ENCODE measurements around the gene E2F2. TPM values are rescaled to one million over a fixed set of nuclear protein-coding genes. Genes with fewer than 3 reads are reported as not detected.

Gene E2F2
- total and polyA plus RNA-seq, 2 of the 13 experiments (the other 11 are each of a cell fraction or from before 2014, with no cell fraction given), result 0.65 to 6.6 TPM

GRCh38 chr1:23478896-23479665 lies 52.0 kb downstream of the E2F2 start (continued):
- TF ChIP-seq ZNF574 (CRISPR knock-in tag; IDR thresholded peaks at IDR 0.05) (peak; percentile 59; the same call in 1 of the 2 replicates), DPF2 (CRISPR knock-in tag; IDR thresholded peaks at IDR 0.05; ENCODE audit: borderline replicate concordance, low read depth) (peak; percentile 18; the same call in 1 of the 2 replicates), ZNF780A (CRISPR knock-in tag; IDR thresholded peaks at IDR 0.05) (no peak), PCBP1 (IDR thresholded peaks at IDR 0.05; ENCODE audit: borderline replicate concordance, low read depth, low read length) (no peak), TOE1 (CRISPR knock-in tag; IDR thresholded peaks at IDR 0.05) (no peak), GATA4 (IDR thresholded peaks at IDR 0.05; ENCODE audit: borderline replicate concordance, low read depth) (no peak), ATF7-NPFF (CRISPR knock-in tag; IDR thresholded peaks at IDR 0.05; ENCODE audit: low read depth) (no peak), EED (CRISPR knock-in tag; IDR thresholded peaks at IDR 0.05) (no peak), NFATC3 (CRISPR knock-in tag; IDR thresholded peaks at IDR 0.05) (no peak), POLR2AphosphoS5 (IDR thresholded peaks at IDR 0.05; ENCODE audit: low read depth, low read length) (peak; percentile 65), ZZZ3 (CRISPR knock-in tag; IDR thresholded peaks at IDR 0.05; ENCODE audit: borderline replicate concordance) (no peak), GTF2F1 (IDR thresholded peaks at IDR 0.05; ENCODE audit: low read length) (no peak), ZNF879 (CRISPR knock-in tag; IDR thresholded peaks at IDR 0.05) (no peak), KMT2A (CRISPR knock-in tag; IDR thresholded peaks at IDR 0.05) (peak; percentile 48), ZNF253 (CRISPR knock-in tag; IDR thresholded peaks at IDR 0.05; ENCODE audit: borderline replicate concordance) (no peak), NR2F6 (IDR thresholded peaks at IDR 0.05) (peak; percentile 89), NR2F6 (CRISPR knock-in tag; IDR thresholded peaks at IDR 0.05) (peak; percentile 93), ATRX (CRISPR knock-in tag; IDR thresholded peaks at IDR 0.05; ENCODE audit: borderline replicate concordance) (no peak), ZNF75D (CRISPR knock-in tag; IDR thresholded peaks at IDR 0.05; ENCODE audit: borderline replicate concordance) (no peak), ZNF616 (CRISPR knock-in tag; IDR thresholded peaks at IDR 0.05; ENCODE audit: low read depth) (no peak)
- TF ChIP-seq, protein P1, sequence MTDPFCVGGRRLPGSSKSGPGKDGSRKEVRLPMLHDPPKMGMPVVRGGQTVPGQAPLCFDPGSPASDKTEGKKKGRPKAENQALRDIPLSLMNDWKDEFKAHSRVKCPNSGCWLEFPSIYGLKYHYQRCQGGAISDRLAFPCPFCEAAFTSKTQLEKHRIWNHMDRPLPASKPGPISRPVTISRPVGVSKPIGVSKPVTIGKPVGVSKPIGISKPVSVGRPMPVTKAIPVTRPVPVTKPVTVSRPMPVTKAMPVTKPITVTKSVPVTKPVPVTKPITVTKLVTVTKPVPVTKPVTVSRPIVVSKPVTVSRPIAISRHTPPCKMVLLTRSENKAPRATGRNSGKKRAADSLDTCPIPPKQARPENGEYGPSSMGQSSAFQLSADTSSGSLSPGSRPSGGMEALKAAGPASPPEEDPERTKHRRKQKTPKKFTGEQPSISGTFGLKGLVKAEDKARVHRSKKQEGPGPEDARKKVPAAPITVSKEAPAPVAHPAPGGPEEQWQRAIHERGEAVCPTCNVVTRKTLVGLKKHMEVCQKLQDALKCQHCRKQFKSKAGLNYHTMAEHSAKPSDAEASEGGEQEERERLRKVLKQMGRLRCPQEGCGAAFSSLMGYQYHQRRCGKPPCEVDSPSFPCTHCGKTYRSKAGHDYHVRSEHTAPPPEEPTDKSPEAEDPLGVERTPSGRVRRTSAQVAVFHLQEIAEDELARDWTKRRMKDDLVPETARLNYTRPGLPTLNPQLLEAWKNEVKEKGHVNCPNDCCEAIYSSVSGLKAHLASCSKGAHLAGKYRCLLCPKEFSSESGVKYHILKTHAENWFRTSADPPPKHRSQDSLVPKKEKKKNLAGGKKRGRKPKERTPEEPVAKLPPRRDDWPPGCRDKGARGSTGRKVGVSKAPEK (CRISPR knock-in tag; IDR thresholded peaks at IDR 0.05; ENCODE audit: borderline replicate concordance), result no peak
- TF ChIP-seq, protein P2, sequence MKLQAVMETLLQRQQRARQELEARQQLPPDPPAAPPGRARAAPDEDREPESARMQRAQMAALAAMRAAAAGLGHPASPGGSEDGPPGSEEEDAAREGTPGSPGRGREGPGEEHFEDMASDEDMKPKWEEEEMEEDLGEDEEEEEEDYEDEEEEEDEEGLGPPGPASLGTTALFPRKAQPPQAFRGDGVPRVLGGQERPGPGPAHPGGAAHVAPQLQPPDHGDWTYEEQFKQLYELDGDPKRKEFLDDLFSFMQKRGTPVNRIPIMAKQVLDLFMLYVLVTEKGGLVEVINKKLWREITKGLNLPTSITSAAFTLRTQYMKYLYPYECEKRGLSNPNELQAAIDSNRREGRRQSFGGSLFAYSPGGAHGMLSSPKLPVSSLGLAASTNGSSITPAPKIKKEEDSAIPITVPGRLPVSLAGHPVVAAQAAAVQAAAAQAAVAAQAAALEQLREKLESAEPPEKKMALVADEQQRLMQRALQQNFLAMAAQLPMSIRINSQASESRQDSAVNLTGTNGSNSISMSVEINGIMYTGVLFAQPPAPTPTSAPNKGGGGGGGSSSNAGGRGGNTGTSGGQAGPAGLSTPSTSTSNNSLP (IDR thresholded peaks at IDR 0.05; ENCODE audit: low read depth, low read length), result no peak

Measured in HepG2 (cell line).